K562 (cell line): Measurements from ENCODE around the gene IL3RA. TPM values are rescaled to one million over a fixed set of nuclear protein-coding genes. Genes with fewer than 3 reads are reported as not detected.

Source experiments
- ATF7 ChIP-seq: fragments of 450-650 bp; IDR thresholded peaks from 2 replicates; pipeline ENCODE4 v1.7.1; 2014; ENCODE audit warnings: mild to moderate bottlenecking, moderate library complexity
- BRF2 ChIP-seq: IDR thresholded peaks from 3 replicates; pipeline ENCODE4 v1.6.1; 2011; ENCODE audit warnings: borderline replicate concordance, mild to moderate bottlenecking; ENCODE audit not compliant: insufficient read length, insufficient read depth
- CBFA2T2 ChIP-seq: fragments of 450-650 bp; conservative IDR thresholded peaks from 2 replicates; pipeline ENCODE4 v1.6.1; 2017; ENCODE audit warnings: mild to moderate bottlenecking
- CBFB ChIP-seq: sonication (generic); formaldehyde crosslinking; IDR thresholded peaks from 2 replicates; pipeline ENCODE4 v1.4.0; 2020; ENCODE audit warnings: mild to moderate bottlenecking, missing genetic modification reagents
- CHD2 ChIP-seq: IDR thresholded peaks from 2 replicates; pipeline ENCODE4 v1.6.1; 2011; ENCODE audit warnings: low read depth, low read length
- DEAF1 ChIP-seq: fragments of 450-650 bp; formaldehyde crosslinking; IDR thresholded peaks from 2 replicates; pipeline ENCODE4 v1.4.0; 2020; ENCODE audit warnings: mild to moderate bottlenecking, moderate library complexity
- ELF1 ChIP-seq: fragments of 200-800 bp; sonication (Bioruptor generic); IDR thresholded peaks from 2 replicates; pipeline ENCODE4 v1.6.1; 2016; ENCODE audit warnings: missing genetic modification characterization, missing compliant biosample characterization
- FOSL1 ChIP-seq: fragments of 200-800 bp; sonication (Bioruptor generic); conservative IDR thresholded peaks from 2 replicates; pipeline ENCODE4 v1.6.1; 2016; ENCODE audit warnings: missing genetic modification characterization, missing compliant biosample characterization
- HDAC1 ChIP-seq, 2 experiments: fragments of 450-650 bp; IDR thresholded peaks; 2 replicates each; pipeline ENCODE4 v1.6.1; 2016 to 2017; ENCODE audit warnings: inconsistent platforms in 1 of 2, mild to moderate bottlenecking in 1 of 2, moderate library complexity in 1 of 2
- HNRNPK ChIP-seq: fragments of 200-400 bp; formaldehyde crosslinking; IDR thresholded peaks from one replicate; pipeline ENCODE4 v1.6.1; 2018; ENCODE audit warnings: mild to moderate bottlenecking, low read depth, low read length; ENCODE audit not compliant: poor library complexity, severe bottlenecking
- KLF6 ChIP-seq: fragments of 250-450 bp; sonication (Bioruptor Pico); IDR thresholded peaks from 2 replicates; pipeline ENCODE4 v1.4.0; 2020; ENCODE audit warnings: mild to moderate bottlenecking, moderate library complexity, borderline replicate concordance
- LEF1 ChIP-seq: fragments of 450-650 bp; IDR thresholded peaks from 2 replicates; pipeline ENCODE4 v1.6.1; 2016; ENCODE audit warnings: mild to moderate bottlenecking
- MAFK ChIP-seq: IDR thresholded peaks from 2 replicates; pipeline ENCODE4 v1.6.1; 2011; ENCODE audit warnings: low read length, improper control_type of control experiment
- NEUROD1 ChIP-seq: fragments of 150-350 bp; IDR thresholded peaks from 2 replicates; pipeline ENCODE4 v1.6.1; 2014; ENCODE audit warnings: borderline replicate concordance, low read length, low read depth; ENCODE audit not compliant: partially characterized antibody
- POLR2AphosphoS2 ChIP-seq: IDR thresholded peaks from 2 replicates; pipeline ENCODE4 v1.6.1; 2012; ENCODE audit warnings: low read length, improper control_type of control experiment
- POLR2G ChIP-seq: fragments of 200-400 bp; formaldehyde crosslinking; IDR thresholded peaks from 2 replicates; pipeline ENCODE4 v1.6.1; 2017; ENCODE audit warnings: low read depth, mild to moderate bottlenecking, antibody characterized with exemption, low read length, moderate library complexity
- PRPF4 ChIP-seq: fragments of 200-400 bp; formaldehyde crosslinking; IDR thresholded peaks from one replicate; pipeline ENCODE4 v1.6.1; 2017; ENCODE audit warnings: low read length, low read depth, mild to moderate bottlenecking; ENCODE audit not compliant: insufficient read depth, poor library complexity, severe bottlenecking
- SIX5 ChIP-seq, 2 experiments: IDR thresholded peaks; 2 replicates each; pipeline ENCODE4 v1.6.1; 2011; ENCODE audit warnings: low read length in 2 of 2, borderline replicate concordance in 1 of 2, low read depth in 1 of 2, mild to moderate bottlenecking in 1 of 2, moderate library complexity in 1 of 2; ENCODE audit not compliant: insufficient read depth in 1 of 2
- TARDBP ChIP-seq: fragments of 450-650 bp; IDR thresholded peaks from 2 replicates; pipeline ENCODE4 v1.6.1; 2016
- TOE1 ChIP-seq, 2 experiments: fragments of 450-650 bp in 1 of 2; sonication (generic) in 1 of 2; formaldehyde crosslinking in 1 of 2; IDR thresholded peaks; 2 replicates each; pipeline versions ENCODE4 v1.7.1 to v1.8.0; 2016 to 2022; ENCODE audit warnings: borderline replicate concordance in 2 of 2, mild to moderate bottlenecking in 2 of 2, antibody characterized with exemption in 1 of 2, inconsistent platforms in 1 of 2, low read depth in 1 of 2, missing genetic modification reagents in 1 of 2, moderate library complexity in 1 of 2
- VEZF1 ChIP-seq: fragments of 200-800 bp; sonication (Bioruptor generic); IDR thresholded peaks from 2 replicates; pipeline ENCODE4 v1.6.1; 2017; ENCODE audit warnings: missing genetic modification characterization, missing compliant biosample characterization
- ZNF124 ChIP-seq: sonication (generic); formaldehyde crosslinking; IDR thresholded peaks from 2 replicates; pipeline ENCODE4 v1.8.1; 2022; ENCODE audit warnings: missing genetic modification reagents
- ZNF143 ChIP-seq: sonication (generic); formaldehyde crosslinking; IDR thresholded peaks from 2 replicates; pipeline ENCODE4 v1.9.0; 2022; ENCODE audit warnings: mild to moderate bottlenecking, missing genetic modification reagents
- ZNF282 ChIP-seq: sonication (generic); formaldehyde crosslinking; IDR thresholded peaks from 2 replicates; pipeline ENCODE4 v1.8.1; 2023; ENCODE audit warnings: missing genetic modification reagents
- ZNF311 ChIP-seq: fragments of 250-450 bp; sonication (Bioruptor Pico); IDR thresholded peaks from 2 replicates; pipeline ENCODE4 v1.4.0; 2020; ENCODE audit warnings: mild to moderate bottlenecking, moderate library complexity
- polyA plus RNA-seq, 8 experiments: library from polyadenylated mRNA; depleted of rRNA in 4 of 8; stranded (reverse) in 5 of 8; unstranded in 3 of 8; fragments of >200 nt; fragmentation: Nextera tagmentation in 2 of 8; fragmentation: Illumina TruSeq in 1 of 8; extraction: Ambion mirVana in 2 of 8; extraction: Trizol in 1 of 8; gene quantifications; 2 replicates each; pipeline versions ENCODE4 v1.2.1 to v1.2.3, GENCODE V29; 2011 to 2014; ENCODE audit warnings: inconsistent platforms in 1 of 8, missing spikeins in 1 of 8
- total RNA-seq, 7 experiments: library from RNA; depleted of rRNA in 6 of 7; stranded (reverse); fragments of >200 nt in 6 of 7; fragmentation: Illumina TruSeq in 2 of 7; extraction: Trizol in 2 of 7; gene quantifications; 2 replicates each; pipeline versions ENCODE4 v1.2.1 to v1.2.3, GENCODE V29; 2011 to 2021; ENCODE audit warnings: low replicate concordance in 1 of 7

The IL3RA gene
- total and polyA plus RNA-seq, 9 of the 15 experiments (the other 6 are each of a cell fraction or from before 2014, with no cell fraction given) = not detected

- TF ChIP-seq TOE1 (IDR thresholded peaks at IDR 0.05; ENCODE audit: borderline replicate concordance) = peak; percentile 99
- no peak for TF ChIP-seq TOE1 (CRISPR knock-in tag; IDR thresholded peaks at IDR 0.05; ENCODE audit: borderline replicate concordance, low read depth)
- TF ChIP-seq CHD2 = peak; percentile 33; the same call in 1 of the 2 replicates
- no peak for TF ChIP-seq SIX5 (IDR thresholded peaks at IDR 0.05; ENCODE audit: borderline replicate concordance in 1 of 2, insufficient read depth in 1 of 2, low read depth in 1 of 2, low read length in 2 of 2)
- no peak for TF ChIP-seq TARDBP
- TF ChIP-seq CBFB (CRISPR knock-in tag) = 0 out of 2 replicates have a peak, but pooled peaks have one; percentile 19
- peak in 1 of 2 experiments; percentile 97; a peak in 2 of 4 replicates for TF ChIP-seq HDAC1 (IDR thresholded peaks at IDR 0.05)
- no peak for TF ChIP-seq FOSL1
- TF ChIP-seq KLF6 = 0 out of 2 replicates have a peak, but pooled peaks have one; percentile 18
- peak; percentile 53 for TF ChIP-seq PRPF4
- no peak for TF ChIP-seq LEF1
- TF ChIP-seq NEUROD1 = no peak
- no peak for TF ChIP-seq BRF2
- TF ChIP-seq ZNF282 (CRISPR knock-in tag) = 0 out of 2 replicates have a peak, but pooled peaks have one; percentile 72
- peak; percentile 93 for TF ChIP-seq POLR2G
- 0 out of 2 replicates have a peak, but pooled peaks have one; percentile 66 for TF ChIP-seq ZNF124 (CRISPR knock-in tag)
- TF ChIP-seq DEAF1 (CRISPR knock-in tag) = no peak
- peak; percentile 72; the same call in 1 of the 2 replicates for TF ChIP-seq ZNF143 (CRISPR knock-in tag)
- TF ChIP-seq CBFA2T2 = peak; percentile 87
- no peak for TF ChIP-seq HNRNPK
- TF ChIP-seq ZNF311 (CRISPR knock-in tag) = no peak
- TF ChIP-seq ELF1 (tag) = peak; percentile 63
- TF ChIP-seq ATF7 = no peak
- peak; percentile 33; the same call in 1 of the 2 replicates for TF ChIP-seq VEZF1 (CRISPR knock-in tag)
- TF ChIP-seq MAFK = no peak
- 0 out of 2 replicates have a peak, but pooled peaks have one; percentile 56 for TF ChIP-seq POLR2AphosphoS2
Observed at GRCh38 chrX:1391707-1392375, 55.3 kb downstream of the IL3RA start, which contains the start of gene SLC25A6 (continued).
